PC-9 (cell line): ENCODE data around the gene WDFY3. TPM values are rescaled to one million over a fixed set of nuclear protein-coding genes. Genes with fewer than 3 reads are reported as not detected.

ENCODE experiments used
- BruUV-seq: library from RNA; stranded (reverse); fragments of 400-500 nt; replicated peaks from 2 replicates; lab custom pipeline; 2021; lab: Mats Ljungman, UMichigan
- CTCF ChIA-PET: fragments of 300-600 bp; sonication (Branson Sonifier 250); formaldehyde crosslinking; loops from one replicate; lab custom pipeline; 2022; ENCODE audit warnings: antibody characterized with exemption; lab: Charles Lee
- POLR2A ChIA-PET: fragments of 300-600 bp; sonication (Branson Sonifier 250); formaldehyde crosslinking; loops from one replicate; lab custom pipeline; 2022; ENCODE audit warnings: antibody characterized with exemption; ENCODE audit not compliant: unreplicated experiment; lab: Charles Lee
- DNase-seq, 2 experiments: peaks; one replicate each; pipeline versions ENCODE4 v3.0.0 to v3.0.0-alpha.2; 2015 to 2022; ENCODE audit warnings: mixed read lengths in 1 of 2
- H2AFZ ChIP-seq: fragments of 200-600 bp; sonication (generic); 2 replicates; pipeline ENCODE4 v1.8.1; 2017; ENCODE audit warnings: antibody characterized with exemption
- H3F3A ChIP-seq: fragments of 200-600 bp; sonication (generic); 2 replicates; pipeline ENCODE4 v1.8.1; 2017; ENCODE audit warnings: antibody characterized with exemption, mild to moderate bottlenecking, low read depth; ENCODE audit not compliant: insufficient read depth
- H3K27ac ChIP-seq: fragments of 200-600 bp; sonication (generic); 2 replicates; pipeline ENCODE4 v1.6.1; 2016; ENCODE audit warnings: mixed run types
- H3K27me3 ChIP-seq: fragments of 200-600 bp; sonication (generic); 2 replicates; pipeline ENCODE4 v1.6.1; 2016; ENCODE audit warnings: low read depth, mixed run types; ENCODE audit not compliant: insufficient read depth
- H3K36me3 ChIP-seq: fragments of 200-600 bp; sonication (generic); 2 replicates; pipeline ENCODE4 v1.6.1; 2016; ENCODE audit warnings: low read depth, mixed run types
- H3K4me1 ChIP-seq: fragments of 200-600 bp; sonication (generic); replicated peaks from 2 replicates; pipeline ENCODE4 v1.6.1; 2016; ENCODE audit warnings: mixed run types; ENCODE audit not compliant: insufficient read depth
- H3K4me2 ChIP-seq: fragments of 200-600 bp; sonication (generic); 2 replicates; pipeline ENCODE4 v1.6.1; 2017; ENCODE audit warnings: mixed run types
- H3K4me3 ChIP-seq: fragments of 200-600 bp; sonication (generic); 2 replicates; pipeline ENCODE4 v1.6.1; 2016; ENCODE audit warnings: mixed run types
- H3K79me2 ChIP-seq: fragments of 200-600 bp; sonication (generic); 2 replicates; pipeline ENCODE4 v1.6.1; 2017; ENCODE audit warnings: low read depth, mixed run types
- H3K9me2 ChIP-seq: fragments of 200-600 bp; sonication (generic); 2 replicates; pipeline ENCODE4 v1.8.1; 2017; ENCODE audit warnings: mild to moderate bottlenecking; ENCODE audit not compliant: insufficient read depth
- H3K9me3 ChIP-seq: fragments of 200-600 bp; sonication (generic); 2 replicates; pipeline ENCODE4 v1.8.1; 2016; ENCODE audit warnings: low read depth; ENCODE audit not compliant: insufficient read depth
- H4K20me1 ChIP-seq: fragments of 200-600 bp; sonication (generic); 2 replicates; pipeline ENCODE4 v1.8.1; 2017; ENCODE audit not compliant: insufficient read depth
- EZH2 ChIP-seq: fragments of 200-600 bp; sonication (generic); IDR thresholded peaks from 2 replicates; pipeline ENCODE4 v1.8.0; 2017; ENCODE audit warnings: antibody characterized with exemption, low read depth
- intact Hi-C: fragments of 100-400 bp; cut with micrococcal nuclease; formaldehyde crosslinking; loops from one replicate; pipeline ENCODE4 v1.10.0; 2022; ENCODE audit not compliant: unreplicated experiment
- total RNA-seq: library from RNA; stranded (reverse); gene quantifications from 2 replicates; pipeline ENCODE4 v1.2.3, GENCODE V29; 2021
- TF ChIP-seq, protein P1 (sequence below): fragments of 200-600 bp; sonication (generic); conservative IDR thresholded peaks from 2 replicates; pipeline ENCODE4 v1.6.1; 2017; ENCODE audit warnings: mixed run types, antibody characterized with exemption, mild to moderate bottlenecking, moderate library complexity

The WDFY3 gene
- total RNA-seq, 1 experiment from 2014 or later, result 35.4 TPM

DNA sequence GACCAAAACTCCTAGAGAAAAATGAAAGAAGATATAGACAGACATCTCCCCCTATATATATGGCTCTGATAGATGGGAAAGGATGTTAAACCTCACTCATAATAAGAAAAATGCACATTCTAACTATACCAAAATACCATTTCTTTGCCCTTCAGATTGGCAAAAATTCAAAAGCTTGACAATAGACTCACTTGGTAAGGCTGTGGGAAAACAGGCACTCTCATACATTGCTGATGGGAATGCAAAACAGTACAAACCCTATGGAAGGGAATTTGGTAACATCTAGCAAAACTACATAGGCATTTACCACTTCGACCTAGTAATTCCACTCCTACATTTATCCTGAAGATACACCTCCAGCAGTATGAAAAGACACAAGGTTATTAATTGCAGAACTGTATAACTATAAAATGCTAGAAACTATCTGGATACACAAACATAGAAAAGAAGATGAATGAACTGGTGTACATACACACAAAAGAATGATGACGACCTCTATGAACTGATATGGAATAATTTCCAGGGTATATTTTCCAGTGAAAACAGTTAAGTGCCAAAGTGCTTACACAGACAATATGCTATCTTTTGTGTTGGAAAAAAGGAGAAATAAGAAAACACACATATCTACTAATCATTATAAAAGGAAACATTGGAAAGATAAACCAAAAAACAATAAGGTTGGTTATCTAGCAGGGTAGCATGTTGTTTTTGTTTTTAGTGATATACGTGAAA lies 48.5 kb downstream of the WDFY3 start:
- CTCF ChIA-PET, result no interaction called here

DNA sequence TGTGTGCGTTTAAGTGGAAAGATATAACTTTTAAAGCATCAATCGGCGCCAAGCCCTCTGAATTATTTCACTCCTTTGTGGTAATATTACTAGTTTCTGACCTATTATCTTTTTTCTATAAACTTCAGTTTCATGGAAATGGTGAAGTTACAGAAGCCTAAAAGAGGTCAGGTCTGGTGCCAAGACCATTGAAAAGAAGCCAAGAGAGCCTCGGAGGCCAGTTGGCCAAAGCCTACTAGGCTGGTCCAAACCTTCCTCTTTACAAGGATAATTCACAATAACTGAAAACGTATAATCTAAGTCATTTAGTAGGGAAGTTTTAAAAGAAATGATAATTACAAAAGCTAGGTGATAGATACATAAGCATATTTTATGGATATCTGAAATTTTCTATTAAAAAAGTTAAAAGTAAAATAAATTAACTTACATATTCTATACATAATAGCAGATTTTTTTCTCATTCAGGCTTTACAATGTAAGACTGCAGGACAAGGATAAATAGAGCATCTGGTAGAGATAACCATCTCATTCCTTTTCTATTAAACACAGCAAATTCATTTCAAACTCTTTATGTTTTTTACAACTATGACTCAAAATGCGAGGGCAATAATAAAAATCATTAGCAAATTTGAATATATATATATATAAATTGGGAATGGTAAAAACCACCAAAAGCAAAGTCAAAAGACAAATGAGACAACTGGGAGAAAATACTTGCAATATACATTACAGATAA lies 49.2 kb downstream of the WDFY3 start:
- no peak for TF ChIP-seq EZH2
- TF ChIP-seq, protein P1, sequence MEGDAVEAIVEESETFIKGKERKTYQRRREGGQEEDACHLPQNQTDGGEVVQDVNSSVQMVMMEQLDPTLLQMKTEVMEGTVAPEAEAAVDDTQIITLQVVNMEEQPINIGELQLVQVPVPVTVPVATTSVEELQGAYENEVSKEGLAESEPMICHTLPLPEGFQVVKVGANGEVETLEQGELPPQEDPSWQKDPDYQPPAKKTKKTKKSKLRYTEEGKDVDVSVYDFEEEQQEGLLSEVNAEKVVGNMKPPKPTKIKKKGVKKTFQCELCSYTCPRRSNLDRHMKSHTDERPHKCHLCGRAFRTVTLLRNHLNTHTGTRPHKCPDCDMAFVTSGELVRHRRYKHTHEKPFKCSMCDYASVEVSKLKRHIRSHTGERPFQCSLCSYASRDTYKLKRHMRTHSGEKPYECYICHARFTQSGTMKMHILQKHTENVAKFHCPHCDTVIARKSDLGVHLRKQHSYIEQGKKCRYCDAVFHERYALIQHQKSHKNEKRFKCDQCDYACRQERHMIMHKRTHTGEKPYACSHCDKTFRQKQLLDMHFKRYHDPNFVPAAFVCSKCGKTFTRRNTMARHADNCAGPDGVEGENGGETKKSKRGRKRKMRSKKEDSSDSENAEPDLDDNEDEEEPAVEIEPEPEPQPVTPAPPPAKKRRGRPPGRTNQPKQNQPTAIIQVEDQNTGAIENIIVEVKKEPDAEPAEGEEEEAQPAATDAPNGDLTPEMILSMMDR, result no peak
- Histone ChIP-seq H3K36me3 (no peaks in the 10 kb centered on the region), H3K9me3 (no peaks in the 10 kb centered on the region; the same call in 1 of the 2 replicates), H3K79me2 (no peaks in the 10 kb centered on the region), H3K4me1 (peaks cover 23% of the 10 kb centered on the region), H3K4me2 (no peak overlapping the region), H3F3A (peaks cover 18% of the 10 kb centered on the region; the same call in 1 of the 2 replicates), H3K4me3 (no peak overlapping the region), H2AFZ (no peak overlapping the region), H4K20me1 (no peaks in the 10 kb centered on the region), H3K27me3 (no peaks in the 10 kb centered on the region), H3K27ac (no peak overlapping the region), H3K9me2 (no peaks in the 10 kb centered on the region)
- POLR2A ChIA-PET, result interaction anchor here (0.7 kb wide), 1 partner anchor 250 kb away, joined by 4 read pairs; no protein-coding TSS in a partner anchor
- BruUV-seq, result no TSS peak
- DNase-seq, result no peak
- CTCF ChIA-PET, result no interaction called here
- intact Hi-C loops, result no loop called here

More for the DNA sequence above, 48.5 kb downstream of the WDFY3 start:
- no peaks in the 10 kb centered on the region for H4K20me1 ChIP-seq
- intact Hi-C loops, result no loop called here
- no peaks in the 10 kb centered on the region; the same call in 1 of the 2 replicates for H3K9me3 ChIP-seq
- peaks cover 18% of the 10 kb centered on the region; the same call in 1 of the 2 replicates for H3F3A ChIP-seq
- BruUV-seq, result no TSS peak
- peaks cover 23% of the 10 kb centered on the region for H3K4me1 ChIP-seq
- TF ChIP-seq, protein P1, result no peak
- TF ChIP-seq EZH2, result no peak
- DNase-seq, result no peak
- no peak overlapping the region for H3K4me3 ChIP-seq
- H3K27me3 ChIP-seq, result no peaks in the 10 kb centered on the region
- no peak overlapping the region for H3K4me2 ChIP-seq
- H3K27ac ChIP-seq, result no peak overlapping the region
- H3K9me2 ChIP-seq, result no peaks in the 10 kb centered on the region
- no peaks in the 10 kb centered on the region for H3K79me2 ChIP-seq
- no peak overlapping the region for H2AFZ ChIP-seq
- POLR2A ChIA-PET, result no interaction called here
- H3K36me3 ChIP-seq, result no peaks in the 10 kb centered on the region

DNA sequence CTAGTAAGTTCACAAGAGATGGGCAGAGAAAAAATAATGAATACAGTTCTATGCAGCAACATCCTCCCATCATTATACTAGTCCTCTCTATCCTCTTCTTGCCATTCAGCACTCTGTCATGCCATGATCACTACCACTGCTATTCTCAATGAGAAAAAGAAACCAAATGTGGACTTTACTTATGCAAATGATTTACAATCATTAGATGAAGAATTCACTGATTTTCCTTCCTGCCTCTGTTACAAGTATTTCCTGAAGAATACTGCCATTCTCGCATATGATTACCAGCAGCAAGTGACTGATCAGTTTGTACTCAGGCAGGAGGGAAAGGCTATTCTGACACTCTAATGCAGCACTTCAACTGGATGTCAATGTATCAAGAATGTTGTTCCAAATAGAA lies 50.3 kb downstream of the WDFY3 start:
- BruUV-seq, result no TSS peak
- POLR2A ChIA-PET, result no interaction called here
- intact Hi-C loops, result no loop called here
- TF ChIP-seq EZH2, result no peak
- TF ChIP-seq, protein P1, result no peak
- H3K4me1 ChIP-seq, result peaks cover 23% of the 10 kb centered on the region
- H3K9me3 ChIP-seq, result no peaks in the 10 kb centered on the region; the same call in 1 of the 2 replicates
- no peaks in the 10 kb centered on the region for H3K9me2 ChIP-seq
- no peak overlapping the region for H3K27ac ChIP-seq
- no peaks in the 10 kb centered on the region for H3K79me2 ChIP-seq
- DNase-seq, result no peak
- H3K4me2 ChIP-seq, result no peak overlapping the region
- H4K20me1 ChIP-seq, result no peaks in the 10 kb centered on the region
- no peak overlapping the region for H3K4me3 ChIP-seq
- H3F3A ChIP-seq, result peaks cover 18% of the 10 kb centered on the region; the same call in 1 of the 2 replicates
- H3K36me3 ChIP-seq, result no peaks in the 10 kb centered on the region
- no peaks in the 10 kb centered on the region for H3K27me3 ChIP-seq
- H2AFZ ChIP-seq, result no peak overlapping the region
- CTCF ChIA-PET, result no interaction called here
